ENCODE measurements around the gene PRKAR1B.

- TF ChIP-seq CTCF (IDR thresholded peaks at IDR 0.05) (no peak), POLR2A (IDR thresholded peaks at IDR 0.05) (no peak)
These were observed 211.5 kb downstream of the PRKAR1B start for GRCh38 chr7:515628-516027.
